Karpas-422 (cell line): ENCODE measurements around the gene NBPF11. TPM values are rescaled to one million over a fixed set of nuclear protein-coding genes. Genes with fewer than 3 reads are reported as not detected.
A peak's percentile ranks its signal among the peaks of the same experiment; 100 is the strongest.
"Not testable (repeated sequence)": the region's sequence is repeated elsewhere in the genome, so short reads cannot be mapped to it uniquely, and the experiment has no call there.

Experiments
- DNase-seq: peaks from one replicate; pipeline ENCODE4 v3.0.0-alpha.2; 2015
- H2AFZ ChIP-seq: fragments of 200-600 bp; sonication (generic); 2 replicates; pipeline ENCODE4 v1.6.1; 2014; ENCODE audit warnings: antibody characterized with exemption, low read length, mixed read lengths
- H3K27ac ChIP-seq: fragments of 200-600 bp; sonication (generic); 2 replicates; pipeline ENCODE4 v1.5.1; 2014; ENCODE audit warnings: mild to moderate bottlenecking, low read length, moderate library complexity
- H3K27me3 ChIP-seq: fragments of 200-600 bp; sonication (generic); 2 replicates; pipeline ENCODE4 v1.6.1; 2014; ENCODE audit warnings: low read length, mixed read lengths
- H3K36me3 ChIP-seq: fragments of 200-600 bp; sonication (generic); 2 replicates; pipeline ENCODE4 v1.6.1; 2014; ENCODE audit warnings: low read length, mixed read lengths; ENCODE audit not compliant: insufficient read depth
- H3K4me1 ChIP-seq: fragments of 200-600 bp; sonication (generic); 2 replicates; pipeline ENCODE4 v1.6.1; 2014; ENCODE audit warnings: mild to moderate bottlenecking, low read length, mixed read lengths
- H3K4me2 ChIP-seq: fragments of 200-600 bp; sonication (generic); 2 replicates; pipeline ENCODE4 v1.6.1; 2014; ENCODE audit warnings: low read length, low read depth, mild to moderate bottlenecking; ENCODE audit not compliant: poor library complexity, severe bottlenecking
- H3K4me3 ChIP-seq: fragments of 200-600 bp; sonication (generic); 2 replicates; pipeline ENCODE4 v1.5.1; 2014; ENCODE audit warnings: mild to moderate bottlenecking, antibody characterized with exemption, low read length, mixed read lengths
- H3K79me2 ChIP-seq: fragments of 200-600 bp; sonication (generic); 2 replicates; pipeline ENCODE4 v1.6.1; 2014; ENCODE audit warnings: mild to moderate bottlenecking, low read length, mixed read lengths
- H3K9ac ChIP-seq: fragments of 200-600 bp; sonication (generic); 2 replicates; pipeline ENCODE4 v1.6.0; 2014; ENCODE audit warnings: low read length
- H3K9me2 ChIP-seq: fragments of 200-600 bp; sonication (generic), shearing (Covaris generic); replicated peaks from 2 replicates; pipeline ENCODE4 v1.6.0; 2014; ENCODE audit warnings: mild to moderate bottlenecking, low read length, moderate library complexity; ENCODE audit not compliant: insufficient read depth
- H3K9me3 ChIP-seq: fragments of 300-700, 200-600 bp; sonication (generic); 2 replicates; pipeline ENCODE4 v1.6.1; 2014; ENCODE audit warnings: low read length, mixed read lengths
- H4K20me1 ChIP-seq: fragments of 200-600 bp; sonication (generic); 2 replicates; pipeline ENCODE4 v1.6.1; 2014; ENCODE audit warnings: mild to moderate bottlenecking, antibody characterized with exemption, low read length, low read depth; ENCODE audit not compliant: insufficient read depth
- total RNA-seq: library from RNA; depleted of rRNA; stranded (reverse); fragments of >200 nt; shearing (Covaris generic); gene quantifications from 2 replicates; pipeline ENCODE4 v1.2.3, GENCODE V29; 2014; ENCODE audit warnings: low replicate concordance

NBPF11 gene
- total RNA-seq, 1 experiment from 2014 or later, result 12.6 TPM

GRCh38 chr1:148155494-148156275, 3.6 kb upstream of the NBPF11 start:
- peak overlapping the region; percentile 62 for H3K4me3 ChIP-seq
- H3K9ac ChIP-seq, result peak overlapping the region; percentile 62

GRCh38 chr1:148152795-148153194, 714 bp upstream of the NBPF11 start:
- not testable (repeated sequence) for H3K4me3 ChIP-seq, H3K4me2 ChIP-seq

More at GRCh38 chr1:148155494-148156275, 3.6 kb upstream of the NBPF11 start:
- H3K36me3 ChIP-seq, H3K4me1 ChIP-seq, H2AFZ ChIP-seq, H3K9me3 ChIP-seq, H4K20me1 ChIP-seq, H3K27me3 ChIP-seq, H3K79me2 ChIP-seq, H3K9me2 ChIP-seq: not testable (repeated sequence)
- peak overlapping the region; percentile 93 for H3K27ac ChIP-seq
- peak overlapping the region; percentile 71 for H3K4me2 ChIP-seq
- DNase-seq, result peak; percentile 71

GRCh38 chr1:148151371-148151819, 686 bp downstream of the NBPF11 start:
- H3K4me3 ChIP-seq, result peak overlapping the region; percentile 79
- H4K20me1 ChIP-seq, H3K36me3 ChIP-seq, H3K9me3 ChIP-seq, H3K27me3 ChIP-seq, H3K4me1 ChIP-seq, H2AFZ ChIP-seq, H3K9me2 ChIP-seq: not testable (repeated sequence)
- DNase-seq, result peak; percentile 67
- H3K9ac ChIP-seq, result peak overlapping the region; percentile 78
- peak overlapping the region; percentile 73 for H3K4me2 ChIP-seq
- H3K79me2 ChIP-seq, result peaks cover 20% of the 10 kb centered on the region
- peak overlapping the region; percentile 42; the same call in 1 of the 2 replicates for H3K27ac ChIP-seq

More at GRCh38 chr1:148152795-148153194, 714 bp upstream of the NBPF11 start:
- H3K27ac ChIP-seq, H4K20me1 ChIP-seq, H3K9ac ChIP-seq, H2AFZ ChIP-seq, H3K9me3 ChIP-seq, H3K27me3 ChIP-seq, H3K9me2 ChIP-seq, DNase-seq, H3K4me1 ChIP-seq, H3K36me3 ChIP-seq: not testable (repeated sequence)
- H3K79me2 ChIP-seq, result peaks cover 20% of the 10 kb centered on the region

GRCh38 chr1:148150945-148151344, 1.1 kb downstream of the NBPF11 start:
- not testable (repeated sequence) for H3K4me1 ChIP-seq, H3K27ac ChIP-seq, H4K20me1 ChIP-seq, H3K27me3 ChIP-seq, H3K36me3 ChIP-seq, H3K9me3 ChIP-seq, H3K9me2 ChIP-seq, H2AFZ ChIP-seq
- Histone ChIP-seq H3K4me3 (peak overlapping the region; percentile 79), H3K4me2 (peak overlapping the region; percentile 73), H3K9ac (peak overlapping the region; percentile 78), H3K79me2 (peaks cover 20% of the 10 kb centered on the region)
- DNase-seq, result peak; percentile 39

GRCh38 chr1:148150014-148150413, 2.1 kb downstream of the NBPF11 start:
- H3K9ac ChIP-seq, result not testable (repeated sequence)

GRCh38 chr1:148149050-148149815, 2.8 kb downstream of the NBPF11 start:
- not testable (repeated sequence) for H3K9me2 ChIP-seq, H3K4me2 ChIP-seq, H3K27ac ChIP-seq, H3K4me3 ChIP-seq, H3K9ac ChIP-seq, H3K4me1 ChIP-seq, H3K9me3 ChIP-seq, H3K27me3 ChIP-seq, DNase-seq, H2AFZ ChIP-seq, H3K36me3 ChIP-seq, H4K20me1 ChIP-seq
- H3K79me2 ChIP-seq, result peaks cover 20% of the 10 kb centered on the region

More at GRCh38 chr1:148150014-148150413, 2.1 kb downstream of the NBPF11 start:
- not testable (repeated sequence) for H2AFZ ChIP-seq, H3K9me2 ChIP-seq, DNase-seq, H3K4me1 ChIP-seq, H3K4me2 ChIP-seq, H3K36me3 ChIP-seq, H3K9me3 ChIP-seq, H3K4me3 ChIP-seq, H4K20me1 ChIP-seq, H3K27ac ChIP-seq, H3K27me3 ChIP-seq
- peaks cover 20% of the 10 kb centered on the region for H3K79me2 ChIP-seq

GRCh38 chr1:148147052-148147838, 4.8 kb downstream of the NBPF11 start:
- H3K9me3 ChIP-seq, H3K36me3 ChIP-seq, H4K20me1 ChIP-seq, H3K4me2 ChIP-seq, H3K4me3 ChIP-seq, DNase-seq, H2AFZ ChIP-seq, H3K27me3 ChIP-seq, H3K9ac ChIP-seq, H3K4me1 ChIP-seq, H3K27ac ChIP-seq, H3K9me2 ChIP-seq: not testable (repeated sequence)
- H3K79me2 ChIP-seq, result peaks cover 20% of the 10 kb centered on the region
